Hypothalamus (tissue), 51 donors: ENCODE results near the gene SLC46A3.
"Not testable (repeated sequence)": the region's sequence is repeated elsewhere in the genome, so short reads cannot be mapped to it uniquely, and the experiment has no call there.

Experiments
- DNase-seq, 51 donors: peaks; one replicate each; lab custom pipeline; 2025; lab: John Stamatoyannopoulos, UW

Gene SLC46A3

DNA sequence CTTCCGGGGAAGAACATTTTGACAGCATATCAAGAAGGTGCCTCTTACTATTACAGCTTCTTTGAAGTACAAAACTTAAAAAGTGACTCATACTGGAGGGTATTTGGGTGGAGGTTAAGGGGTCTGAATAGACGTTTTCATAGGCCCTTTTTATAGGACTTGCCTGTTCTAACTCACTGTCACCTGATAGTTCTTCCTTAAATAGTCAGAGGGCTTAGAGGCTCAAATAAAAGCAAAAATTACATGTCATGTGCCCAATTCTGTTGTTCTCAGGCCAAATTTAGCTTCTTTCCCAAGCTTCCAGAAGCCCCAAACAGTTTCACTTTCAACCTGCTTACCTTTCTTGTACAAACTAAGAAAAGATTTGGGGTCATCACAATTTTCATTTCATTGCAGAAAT, 16.1 kb upstream of the SLC46A3 start:
- DNase-seq, result no peak

DNA sequence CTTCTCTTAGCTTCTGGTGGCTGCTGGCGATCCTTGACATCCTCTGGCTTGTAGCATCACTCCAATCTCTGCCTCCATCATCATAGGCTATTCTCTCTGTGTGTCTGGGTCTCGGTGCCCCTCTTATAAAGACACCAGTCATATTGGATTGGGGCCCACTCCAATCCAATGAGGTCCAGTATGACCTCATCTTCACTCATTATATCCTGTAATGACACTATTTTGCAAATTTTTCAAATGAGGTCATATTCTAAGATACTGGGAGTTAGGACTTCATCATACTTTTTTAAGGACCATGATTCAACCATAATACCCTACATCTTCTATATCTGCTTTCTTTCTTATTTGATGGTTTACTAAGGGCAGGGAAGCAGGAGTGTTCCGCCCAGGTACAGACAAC, 12.0 kb upstream of the SLC46A3 start:
- no peak for DNase-seq

DNA sequence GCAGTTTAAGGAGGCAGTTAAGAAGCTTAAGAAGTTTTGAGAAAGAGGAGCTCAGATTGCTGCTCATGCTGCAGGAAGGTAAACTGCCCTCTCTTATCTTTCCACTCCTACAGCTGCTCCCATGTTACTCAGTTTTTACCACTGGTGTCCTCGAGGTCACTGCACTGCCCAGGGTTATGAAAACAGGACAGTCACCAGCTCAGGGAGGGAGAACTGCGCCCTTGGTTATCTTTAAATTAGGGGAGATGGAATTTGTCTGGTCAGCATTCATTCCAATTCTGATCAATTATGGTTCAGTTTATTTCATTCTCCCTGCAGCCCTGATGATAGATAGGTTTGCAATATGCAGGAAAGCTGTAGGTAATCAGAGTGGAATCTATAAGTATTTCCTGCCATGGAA, 10.8 kb upstream of the SLC46A3 start:
- no peak for DNase-seq

DNA sequence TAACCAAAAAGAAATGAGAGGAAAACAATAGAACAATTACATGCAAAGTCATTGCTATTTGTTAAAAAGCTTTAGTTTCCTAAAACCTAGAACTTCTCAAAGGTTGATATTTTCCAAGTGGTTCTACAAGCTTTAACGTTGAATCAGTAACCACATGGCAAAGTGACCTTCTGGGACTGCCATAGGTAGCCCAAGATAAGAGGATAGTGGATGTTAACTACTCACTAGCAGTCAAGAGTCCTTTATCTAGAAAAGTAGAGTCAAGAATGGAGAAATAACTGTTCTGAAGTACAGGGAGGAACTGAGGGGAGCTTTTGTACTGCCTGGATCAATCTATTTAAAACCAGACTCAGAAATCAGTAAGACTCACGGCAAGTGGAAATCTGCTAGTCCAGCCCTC, 9.9 kb upstream of the SLC46A3 start:
- no peak for DNase-seq

DNA sequence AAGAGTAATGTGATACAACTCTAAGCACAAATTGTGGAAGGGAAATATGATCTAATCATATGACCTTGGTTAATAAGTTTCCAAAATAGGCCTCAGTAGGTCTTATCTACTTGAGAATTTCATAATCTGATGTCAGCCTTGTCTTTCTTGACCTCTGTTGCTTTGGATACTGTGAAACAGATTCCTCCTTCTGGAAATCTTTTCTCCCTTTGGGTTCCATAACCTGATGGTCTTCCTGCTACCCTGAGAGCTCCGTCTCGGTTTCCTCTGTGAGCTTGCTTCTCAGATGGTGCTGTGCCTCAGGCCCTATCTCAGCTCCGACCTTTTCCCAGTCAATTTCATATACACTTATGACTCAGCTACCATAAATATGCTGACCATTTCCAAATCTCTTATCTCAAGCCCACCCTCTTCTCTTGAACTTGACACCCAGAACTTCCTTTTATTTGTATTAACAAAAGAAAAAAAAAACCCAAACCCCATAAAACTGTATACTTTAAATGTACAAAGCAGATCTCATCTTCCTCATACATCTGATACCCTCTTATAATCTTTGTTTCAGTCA, 6.4 kb upstream of the SLC46A3 start:
- DNase-seq, result no peak

DNA sequence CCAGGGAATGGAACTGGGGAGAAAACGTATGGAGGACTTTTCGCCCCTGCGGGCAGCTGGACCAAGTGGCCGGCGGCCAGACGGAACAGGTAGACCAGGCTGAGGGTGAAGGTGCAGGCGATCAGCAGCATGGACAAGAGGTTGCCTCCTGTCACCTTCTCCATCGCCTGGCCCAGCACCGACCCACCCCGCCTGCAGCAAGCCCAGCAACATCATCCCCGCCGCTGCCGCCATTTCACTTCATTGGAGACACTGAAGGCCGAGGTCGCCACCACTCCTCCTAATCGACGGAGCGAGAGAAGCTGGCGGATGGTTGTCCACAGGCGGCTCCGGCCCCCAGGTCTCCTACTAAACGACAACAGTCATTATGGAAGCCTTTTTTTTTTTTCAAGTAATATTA, 5.0 kb upstream of the SLC46A3 start:
- no peak for DNase-seq

DNA sequence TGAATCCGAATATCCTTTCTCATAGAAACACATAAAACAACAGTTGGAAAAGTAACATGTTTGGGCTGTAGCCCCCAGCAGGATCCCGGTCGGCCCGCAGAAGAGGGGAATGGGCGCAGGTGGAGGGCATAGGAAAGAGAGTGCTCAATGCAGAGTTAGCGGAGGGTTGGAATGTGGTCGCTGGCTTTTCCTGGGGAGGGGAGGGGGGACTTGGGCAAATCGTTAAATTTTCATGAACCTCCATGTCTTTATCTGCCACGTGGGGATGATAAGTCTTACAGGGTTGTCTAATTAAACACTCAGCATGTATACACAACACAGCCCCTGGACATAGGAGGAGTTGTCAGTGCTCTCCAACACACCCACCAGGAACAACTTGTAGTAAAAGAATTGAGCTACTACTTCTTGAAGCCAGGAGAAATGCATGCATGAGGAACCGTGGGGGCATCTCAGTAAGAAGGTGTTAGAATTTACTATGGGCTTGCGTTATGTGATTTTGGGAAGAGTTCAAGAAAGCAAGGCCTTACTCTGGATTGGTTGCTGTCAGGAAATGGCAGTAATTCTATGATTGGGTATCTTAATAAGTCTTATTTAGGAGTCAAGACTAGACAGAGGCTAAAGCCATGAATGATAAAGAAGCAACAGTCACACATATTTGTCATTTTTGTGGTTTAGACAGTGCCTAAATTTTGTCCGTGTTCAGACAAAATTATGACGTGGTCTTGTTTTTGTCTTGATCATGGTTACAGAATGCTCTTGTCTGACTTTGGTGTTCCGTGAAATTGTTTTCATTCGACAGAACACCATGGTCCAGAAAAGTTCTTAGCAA, 671 bp upstream of the SLC46A3 start:
- DNase-seq, result no peak

DNA sequence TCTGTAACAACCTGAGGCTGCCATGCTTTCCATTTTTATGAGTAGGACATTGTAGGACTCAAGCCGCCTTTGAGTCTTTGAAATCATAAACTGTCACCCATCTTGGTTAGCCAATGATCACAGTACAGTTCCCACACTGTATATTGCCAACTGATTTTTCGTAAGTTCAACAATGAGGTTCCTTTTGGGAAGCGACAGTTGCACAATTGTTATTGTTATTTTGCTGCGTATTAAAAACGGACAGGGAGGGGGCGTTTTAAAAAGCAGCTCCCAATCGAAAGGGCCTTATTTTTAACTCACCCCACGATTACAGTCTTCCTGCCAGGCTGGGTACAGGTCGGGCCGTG, 601 bp downstream of the SLC46A3 start:
- peak in 1 of 51 donors; percentile 42 for DNase-seq

DNA sequence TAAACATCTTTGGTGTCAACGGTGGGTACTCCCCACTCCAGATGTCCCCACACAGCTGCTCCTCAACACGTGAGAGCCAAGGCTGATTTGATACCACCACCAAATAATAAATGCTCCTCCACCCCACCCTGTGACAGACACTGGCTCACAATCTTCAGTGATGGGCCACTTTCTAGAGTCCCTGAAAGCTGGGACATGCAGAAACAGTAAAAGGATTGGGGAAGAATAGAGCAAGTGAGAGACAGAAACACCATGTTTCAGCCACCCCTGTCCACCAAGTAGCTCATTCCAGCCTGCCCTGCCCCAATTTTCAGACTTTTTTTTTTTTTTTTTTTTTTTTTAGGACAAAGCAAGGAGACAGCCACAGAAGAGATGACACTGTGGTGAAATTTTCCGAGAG, 1.6 kb downstream of the SLC46A3 start:
- DNase-seq, result no peak

DNA sequence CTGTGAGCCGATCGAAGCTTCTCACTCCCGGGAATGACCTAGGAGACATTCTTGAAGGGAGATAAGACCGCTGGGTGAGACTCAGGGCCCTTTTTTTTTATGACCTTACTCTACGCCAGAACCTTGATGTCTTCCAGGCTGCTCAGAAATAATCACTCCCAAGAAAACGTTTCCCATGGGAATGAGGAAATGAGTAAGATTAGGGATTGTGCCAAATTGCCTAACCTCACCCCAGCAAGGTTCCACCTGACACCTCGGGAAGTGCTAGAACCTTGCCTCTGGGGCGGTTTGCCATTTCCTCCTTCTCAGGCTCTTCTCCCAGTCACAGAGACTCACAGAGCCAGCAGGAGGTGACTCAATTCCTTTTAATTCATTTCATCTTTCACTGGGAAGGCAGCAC, 2.3 kb downstream of the SLC46A3 start:
- DNase-seq, result peak in 1 of 51 donors; percentile 2

DNA sequence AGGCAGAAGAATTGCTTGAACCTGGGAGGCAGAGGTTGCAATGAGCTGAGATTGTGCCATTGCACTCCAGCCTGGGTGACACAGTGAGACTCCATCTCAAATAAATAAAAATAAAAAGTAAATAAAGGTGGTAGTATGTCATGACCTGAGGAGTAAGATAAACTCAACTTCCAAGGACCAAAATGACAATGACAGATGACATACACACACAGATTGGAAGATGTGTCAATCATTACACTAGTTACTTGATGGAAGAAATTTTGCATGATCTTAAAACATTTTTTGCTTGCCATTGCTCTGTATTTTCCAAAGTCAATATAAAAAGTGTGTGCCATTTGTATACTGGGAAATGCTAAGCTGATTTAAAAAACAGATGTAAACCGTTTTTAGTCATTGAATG, 4.1 kb downstream of the SLC46A3 start:
- no peak for DNase-seq

DNA sequence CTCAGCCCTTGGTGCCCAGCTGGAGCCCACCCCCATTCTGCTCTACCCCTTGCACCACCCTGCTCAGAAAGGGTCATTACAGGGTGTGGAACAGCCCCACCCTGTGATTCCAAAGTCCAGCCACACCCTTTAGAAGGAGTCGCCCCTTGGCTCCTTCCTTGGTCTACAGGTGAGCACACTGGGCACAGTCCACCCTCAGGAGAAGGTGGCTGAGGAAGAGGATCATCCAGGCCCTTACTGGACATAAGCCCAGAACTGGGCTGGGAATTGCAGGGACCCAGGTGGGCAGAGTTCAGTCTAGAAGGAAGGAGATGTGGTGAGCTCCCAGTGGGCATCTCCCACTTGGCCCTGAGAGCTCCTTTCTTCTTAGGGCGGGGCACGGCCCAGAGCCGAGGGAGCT, 8.6 kb downstream of the SLC46A3 start:
- DNase-seq, result no peak

DNA sequence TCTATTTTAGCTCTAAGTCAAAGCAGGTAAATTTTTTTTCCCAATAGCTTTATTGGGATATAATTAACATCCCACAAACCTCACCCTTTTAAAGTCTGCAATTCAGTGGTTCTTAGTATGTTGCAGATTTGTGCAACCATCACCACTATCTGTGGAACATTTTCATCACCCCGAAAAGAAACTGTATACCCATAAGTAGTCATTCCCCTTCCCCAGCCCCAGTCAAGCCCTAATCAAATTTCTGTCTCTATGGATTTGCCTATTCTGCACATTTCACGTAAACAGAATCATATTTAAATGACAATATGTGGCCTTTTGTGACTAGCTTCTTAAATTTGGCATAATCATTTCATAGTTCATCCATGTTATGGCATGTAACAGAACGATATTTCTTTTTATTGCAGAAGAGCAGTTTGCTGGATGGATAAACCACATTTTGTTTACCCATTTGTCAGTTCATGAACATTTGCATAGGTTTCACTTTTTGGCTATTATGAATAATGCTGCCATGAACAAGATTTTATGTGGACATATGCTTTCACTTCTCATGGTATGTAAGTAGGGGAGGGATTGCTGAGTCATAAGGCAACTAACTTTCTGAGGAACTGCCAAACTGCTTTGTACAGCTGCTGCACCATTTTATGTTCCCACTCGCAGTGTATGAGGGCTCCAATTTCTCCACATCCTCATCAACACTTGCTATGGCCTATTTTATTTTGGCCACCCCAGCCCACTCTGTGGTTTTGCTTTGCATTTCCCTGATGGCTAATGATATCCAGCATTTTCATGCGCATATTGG, 10.9 kb downstream of the SLC46A3 start:
- peak in 2 of 51 donors; percentile 7 to 41 for DNase-seq

DNA sequence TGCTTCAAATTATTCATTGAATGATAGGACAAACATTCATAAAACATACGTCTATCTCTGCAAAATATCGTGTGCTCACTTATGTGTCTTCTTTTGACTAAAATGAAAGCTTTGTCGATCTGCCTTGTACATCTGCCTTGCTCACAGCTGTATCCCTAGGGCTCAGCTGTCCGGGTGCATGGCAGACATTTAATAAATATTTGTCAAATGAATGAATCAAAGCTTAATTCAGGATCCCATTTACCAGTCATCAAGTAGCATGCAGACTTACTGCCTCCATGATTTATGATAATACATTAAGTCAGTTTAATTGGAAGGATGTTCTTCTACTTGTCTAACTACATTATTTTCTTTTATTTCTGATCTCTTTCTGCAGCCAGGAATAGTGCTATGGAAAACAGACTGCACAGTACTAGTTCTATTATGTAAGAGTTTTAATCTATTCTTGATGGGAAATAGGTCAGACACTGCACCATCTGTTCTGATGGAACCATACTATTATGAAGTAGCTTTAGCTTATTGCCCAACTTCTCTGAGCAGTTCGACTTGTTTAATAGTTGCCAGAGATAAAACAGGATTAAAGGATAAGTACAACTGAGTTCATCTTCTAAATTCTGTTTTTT, 13.2 kb downstream of the SLC46A3 start:
- DNase-seq, result peak in 1 of 51 donors; percentile 40

DNA sequence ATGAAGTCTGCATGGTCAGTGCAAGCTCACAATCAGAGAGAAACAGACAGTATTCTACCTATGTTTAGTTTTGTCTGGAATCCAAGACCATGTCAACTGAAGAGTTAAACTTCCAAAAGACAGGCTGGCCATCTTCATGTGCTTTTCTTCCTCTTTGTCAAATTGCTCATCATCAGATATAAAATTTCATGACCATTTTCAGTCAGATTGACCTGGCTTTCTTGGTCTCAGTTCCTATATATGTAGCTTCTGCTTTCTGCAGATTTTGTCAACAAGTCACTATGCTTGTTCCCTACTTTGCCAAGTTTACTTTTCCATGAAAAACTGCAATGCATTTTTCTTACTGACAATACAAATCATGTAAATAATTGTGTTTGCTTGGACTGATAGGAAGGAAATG, 13.9 kb downstream of the SLC46A3 start:
- no peak for DNase-seq

DNA sequence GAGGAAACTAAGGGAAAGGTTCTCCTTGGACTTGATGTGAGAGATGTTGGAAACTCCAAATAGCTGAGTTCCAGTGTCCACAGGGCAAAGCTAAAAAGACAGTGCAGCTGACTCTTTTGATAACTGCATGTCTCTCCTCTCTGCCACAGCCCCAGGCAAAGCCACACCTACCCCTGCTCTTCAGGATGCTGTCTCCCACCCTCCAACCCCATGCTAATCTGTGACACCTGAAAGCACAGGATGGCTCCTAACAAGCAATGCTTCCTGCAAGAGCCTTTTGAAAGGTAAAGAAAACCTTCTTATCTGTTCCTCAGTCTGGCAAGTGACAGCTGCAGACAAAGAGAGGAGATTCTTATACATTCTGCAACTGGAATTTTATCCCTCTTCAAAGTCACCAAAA, 14.5 kb downstream of the SLC46A3 start:
- no peak for DNase-seq

DNA sequence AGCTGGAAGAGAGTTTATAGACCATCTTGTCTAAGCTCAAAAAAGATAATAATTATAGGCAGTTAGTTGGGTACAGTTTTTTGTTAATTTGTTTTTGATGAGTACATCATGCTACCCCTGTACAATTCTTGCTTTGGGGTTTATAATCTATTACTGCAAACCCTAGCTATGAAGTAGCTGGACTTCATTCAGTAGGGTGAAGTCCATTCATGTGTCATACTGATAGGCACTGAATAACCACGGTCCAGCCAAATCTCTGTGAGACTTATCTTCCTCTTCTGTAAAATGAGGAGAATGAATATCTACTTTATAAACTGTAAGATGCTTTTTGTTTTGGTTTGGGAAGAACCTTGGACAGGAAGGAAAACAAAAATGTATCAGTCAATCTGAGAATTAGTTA, 19.5 kb downstream of the SLC46A3 start:
- no peak for DNase-seq

DNA sequence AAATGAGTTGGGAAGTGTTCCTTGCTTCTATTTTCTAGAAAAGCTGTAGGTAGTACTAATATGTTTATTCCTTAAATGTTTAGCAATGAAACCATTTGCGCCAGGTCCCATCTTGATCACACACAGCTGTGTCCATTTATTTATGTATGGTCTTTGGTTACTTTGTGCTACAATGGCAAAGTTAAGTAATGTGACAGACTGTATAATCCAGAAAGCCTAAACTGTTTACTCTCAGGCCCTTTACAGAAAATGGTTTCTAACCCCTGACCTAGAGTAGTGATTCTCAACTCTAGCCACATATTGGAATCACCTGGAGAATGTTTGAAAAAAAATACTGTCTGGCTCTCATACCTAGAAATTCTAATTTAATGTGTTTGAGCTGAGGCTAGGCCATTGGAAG, 21.3 kb downstream of the SLC46A3 start:
- DNase-seq, result no peak

DNA sequence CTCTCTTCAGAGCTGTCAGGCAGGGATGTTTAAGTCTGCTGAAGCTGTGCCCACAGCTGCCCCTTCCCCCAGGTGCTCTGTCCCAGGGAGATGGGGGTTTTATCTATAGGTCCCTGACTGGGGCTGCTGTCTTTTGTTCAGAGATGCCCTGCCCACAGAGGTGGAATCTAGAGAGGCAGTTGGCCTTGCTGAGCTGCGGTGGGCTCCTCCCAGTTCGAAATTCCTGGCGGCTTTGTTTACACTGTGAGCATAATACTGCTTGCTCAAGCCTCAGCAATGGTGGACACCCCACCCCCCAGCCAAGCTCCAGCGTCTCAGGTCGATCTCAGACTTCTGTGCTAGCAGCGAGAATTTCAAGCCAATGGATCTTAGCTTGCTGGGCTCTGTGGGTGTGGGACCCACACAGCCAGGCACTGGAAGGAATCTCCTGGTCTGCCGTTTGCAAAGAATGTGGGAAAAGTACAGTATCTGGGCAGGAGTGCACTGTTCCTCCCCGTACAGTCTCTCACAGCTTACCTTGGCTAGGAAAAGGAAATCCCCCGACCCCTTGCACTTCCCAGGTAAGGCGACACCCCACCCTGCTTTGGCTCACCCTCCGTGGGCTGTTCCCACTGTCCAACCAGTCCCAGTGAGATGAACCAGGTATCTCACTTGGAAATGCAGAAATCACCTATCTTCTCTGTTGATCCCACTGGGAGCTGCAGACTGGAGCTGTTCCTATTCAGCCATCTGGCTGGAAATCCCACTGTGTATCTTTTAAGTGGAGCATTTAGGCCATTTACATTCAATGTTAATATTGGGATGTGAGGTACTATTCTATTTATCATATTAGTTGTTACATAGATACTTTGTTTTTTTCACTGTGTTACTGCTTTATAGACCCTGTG, 24.9 kb downstream of the SLC46A3 start:
- not testable (repeated sequence) for DNase-seq

DNA sequence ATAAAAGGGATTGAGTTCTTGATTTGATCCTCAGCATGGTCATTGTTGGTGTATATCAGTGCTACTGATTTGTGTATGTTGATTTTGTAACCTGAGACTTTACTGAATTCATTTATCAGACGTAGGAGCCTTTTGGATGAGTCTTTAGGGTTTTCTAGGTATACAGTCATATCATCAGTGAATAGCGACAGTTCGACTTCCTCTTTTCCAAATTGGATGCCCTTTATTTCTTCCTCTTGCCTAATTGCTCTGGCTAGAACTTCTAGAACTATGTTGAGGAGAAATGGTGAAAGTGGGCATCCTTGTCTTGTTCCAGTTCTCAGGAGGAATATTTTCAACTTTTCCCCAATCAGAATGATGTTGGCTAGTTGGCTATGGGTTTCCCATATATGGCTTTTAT, 32.9 kb downstream of the SLC46A3 start:
- DNase-seq, result no peak
